GM19395 (cell line): ENCODE data around the gene NHLRC4.

Experiments
- ATAC-seq: cut with Tn5 transposase; IDR thresholded peaks from one replicate; pipeline ENCODE4 v1.9.1; 2021; ENCODE audit warnings: mild to moderate bottlenecking, moderate library complexity; ENCODE audit not compliant: unreplicated experiment

The NHLRC4 gene

DNA sequence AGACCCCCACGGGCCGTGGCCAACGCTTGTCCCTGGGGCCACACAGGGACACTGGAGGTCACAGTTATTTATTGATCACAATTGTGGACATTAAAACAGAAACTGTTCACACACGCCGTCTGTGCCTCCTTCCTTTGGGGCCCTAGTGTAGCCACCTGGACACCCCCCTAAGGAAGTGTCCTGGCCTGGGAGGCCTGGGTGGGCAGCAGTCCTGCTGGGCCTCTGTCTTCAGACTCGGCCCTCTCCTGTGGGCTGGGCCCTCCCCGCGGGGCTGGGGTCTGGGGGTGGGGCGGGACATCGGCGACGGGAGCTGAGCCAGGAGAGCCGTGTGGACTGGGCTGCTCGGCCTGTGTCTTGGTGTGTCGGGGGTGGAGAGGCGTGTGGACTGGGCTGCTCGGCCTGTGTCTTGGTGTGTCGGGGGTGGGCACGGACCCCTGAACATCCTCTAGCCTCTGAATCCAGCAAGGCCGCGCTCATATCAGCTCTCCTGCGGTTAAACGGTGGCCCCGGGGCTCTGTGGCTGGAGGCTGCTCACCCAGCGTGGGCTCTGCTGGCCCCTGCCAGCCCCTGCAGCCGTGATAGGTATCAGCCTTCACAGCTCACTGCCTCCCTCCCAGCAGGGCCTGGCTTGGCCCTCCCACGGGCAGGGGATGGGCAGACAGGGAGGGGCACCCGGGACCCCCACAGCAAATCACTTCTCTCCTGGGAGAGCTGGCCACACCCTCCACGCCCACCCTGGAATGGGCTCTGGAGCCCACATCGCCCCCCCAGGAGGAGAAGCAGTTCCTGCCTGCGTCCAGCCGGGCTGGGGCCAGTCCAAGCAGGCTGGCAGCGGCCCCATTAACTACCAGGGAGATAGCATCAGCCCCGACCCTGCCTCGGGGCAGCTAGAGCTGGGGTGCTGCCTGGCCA, 1.1 kb upstream of the NHLRC4 start:
- ATAC-seq, result no peak

DNA sequence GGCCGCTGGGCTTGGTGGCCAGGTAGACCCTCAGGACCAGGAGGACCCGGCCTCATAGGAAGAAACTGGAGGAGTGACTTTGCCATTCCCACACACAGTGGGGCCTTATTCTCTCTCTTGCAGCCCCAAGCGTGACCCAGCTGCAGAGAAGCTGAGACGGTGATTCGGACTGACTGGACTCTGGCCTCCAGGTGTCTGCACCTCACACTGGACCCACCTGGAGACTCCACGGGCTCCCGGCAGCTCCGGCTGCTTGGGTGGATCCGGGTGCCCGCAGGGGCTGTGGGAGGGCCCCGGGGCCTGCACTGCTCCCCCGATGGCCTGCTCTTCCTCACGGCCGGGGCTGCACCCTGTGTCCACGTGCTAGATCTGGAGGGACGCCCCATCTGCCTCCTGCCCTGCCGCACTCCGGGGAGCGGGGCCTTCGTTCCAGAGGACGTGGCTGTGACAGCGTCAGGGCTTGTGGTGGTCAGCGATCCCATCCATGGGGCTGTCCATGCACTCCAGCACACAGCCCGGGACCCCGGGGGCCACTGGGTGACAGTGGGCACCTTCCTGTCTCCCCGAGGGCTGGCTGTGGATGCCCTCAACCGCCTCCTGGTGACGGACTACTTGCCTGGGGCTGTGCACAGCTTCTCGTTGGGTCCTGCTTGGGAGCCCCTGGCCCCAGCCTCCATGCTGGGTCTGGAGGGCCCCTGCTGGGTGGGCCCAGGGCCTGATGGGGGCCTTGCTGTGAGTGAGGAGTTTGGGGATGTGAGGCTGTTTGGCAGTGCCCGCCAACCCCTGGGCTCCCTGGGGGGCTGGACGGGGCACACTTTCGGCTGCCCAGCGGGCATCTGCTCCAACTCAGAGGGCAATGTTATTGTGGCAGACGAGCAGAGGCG, 810 bp downstream of the NHLRC4 start:
- no peak for ATAC-seq

DNA sequence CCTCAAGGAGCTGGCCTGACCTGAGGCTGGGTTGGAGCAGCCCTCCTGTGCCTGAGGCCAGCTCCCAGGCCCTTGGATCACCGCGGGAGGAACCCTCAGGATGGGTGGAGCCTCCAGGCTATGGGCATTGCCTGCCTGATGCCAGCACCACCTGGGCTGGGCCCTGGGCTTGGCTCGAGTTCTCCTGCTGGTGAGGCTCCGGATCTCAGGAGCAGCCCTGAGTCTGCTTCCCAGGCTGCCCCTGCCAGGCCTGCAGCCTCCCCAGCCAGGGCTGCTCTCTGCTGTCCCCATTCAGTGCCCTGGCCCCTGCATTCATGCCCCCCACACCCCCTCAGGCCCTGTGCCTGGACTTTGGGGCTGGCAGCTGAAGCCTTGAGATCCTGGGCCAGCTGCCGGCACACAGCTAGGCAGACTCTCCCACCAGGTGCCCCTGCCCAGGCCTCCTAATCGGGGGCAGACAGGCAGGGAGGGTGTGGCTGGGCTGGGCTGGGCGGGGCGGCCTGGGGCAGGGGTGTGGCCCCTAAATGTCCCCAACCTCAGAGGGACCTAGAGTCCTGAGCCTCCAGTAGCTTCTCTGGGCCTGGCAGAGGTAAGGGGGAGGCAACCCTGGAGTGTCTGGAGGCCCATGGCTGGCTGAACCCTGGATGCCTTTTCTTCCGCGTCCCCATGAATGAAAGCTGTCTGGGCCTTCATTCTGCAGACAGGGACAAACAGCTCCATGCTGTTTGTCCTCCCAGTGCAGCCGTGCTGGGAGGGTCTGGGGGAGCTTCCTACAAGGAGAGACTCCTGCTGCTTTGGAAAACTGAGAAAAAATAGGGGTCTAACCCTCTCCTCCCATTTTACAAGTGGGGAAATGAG, 1.8 kb downstream of the NHLRC4 start:
- no peak for ATAC-seq

DNA sequence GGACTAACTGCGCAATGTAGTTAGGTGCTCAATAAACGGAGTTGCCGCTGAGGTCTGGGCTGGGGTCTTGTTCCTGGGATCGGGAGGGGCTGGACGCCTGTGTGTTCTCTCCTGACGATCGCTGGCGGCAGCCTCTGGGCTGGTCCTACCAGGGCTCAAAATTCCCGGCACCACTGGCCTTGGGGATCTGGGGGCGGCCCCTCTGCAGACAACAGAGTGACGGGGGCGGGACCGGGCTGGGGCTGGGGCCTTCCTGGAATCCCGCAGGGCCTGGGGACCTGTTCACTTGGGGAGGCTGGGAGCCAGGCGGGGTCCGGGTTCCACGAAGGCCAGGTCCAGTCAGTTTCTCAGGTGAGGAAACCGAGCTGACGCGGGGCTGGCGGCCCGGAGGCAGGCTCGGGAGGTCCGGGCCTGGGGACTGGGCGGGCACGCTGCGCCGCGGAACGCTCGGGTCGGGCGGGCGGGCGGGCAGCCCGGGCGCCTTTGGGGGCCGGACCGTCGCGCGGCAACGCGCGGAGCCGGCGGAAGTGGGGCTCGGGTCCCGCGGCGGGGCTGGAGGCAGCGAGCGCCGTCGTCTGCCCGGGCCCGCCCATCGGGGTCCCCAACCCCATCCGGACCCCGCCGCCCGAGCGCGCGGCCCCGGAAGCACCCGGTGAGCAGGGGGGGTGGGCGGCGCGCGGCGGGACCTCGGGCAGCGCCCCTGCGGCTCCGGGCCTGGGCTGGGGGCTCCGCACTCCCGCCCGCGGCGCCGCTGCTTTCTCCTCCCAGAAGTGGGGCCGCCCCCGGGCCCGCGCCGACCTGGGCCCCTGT, 2.8 kb downstream of the NHLRC4 start, which contains the start of gene PIGQ:
Gene PIGQ, plus strand, starts transcription at position 524 of the 810 bp plus-strand sequence. CDS start 4,107 bp downstream, outside the sequence.
- ATAC-seq, result no peak

DNA sequence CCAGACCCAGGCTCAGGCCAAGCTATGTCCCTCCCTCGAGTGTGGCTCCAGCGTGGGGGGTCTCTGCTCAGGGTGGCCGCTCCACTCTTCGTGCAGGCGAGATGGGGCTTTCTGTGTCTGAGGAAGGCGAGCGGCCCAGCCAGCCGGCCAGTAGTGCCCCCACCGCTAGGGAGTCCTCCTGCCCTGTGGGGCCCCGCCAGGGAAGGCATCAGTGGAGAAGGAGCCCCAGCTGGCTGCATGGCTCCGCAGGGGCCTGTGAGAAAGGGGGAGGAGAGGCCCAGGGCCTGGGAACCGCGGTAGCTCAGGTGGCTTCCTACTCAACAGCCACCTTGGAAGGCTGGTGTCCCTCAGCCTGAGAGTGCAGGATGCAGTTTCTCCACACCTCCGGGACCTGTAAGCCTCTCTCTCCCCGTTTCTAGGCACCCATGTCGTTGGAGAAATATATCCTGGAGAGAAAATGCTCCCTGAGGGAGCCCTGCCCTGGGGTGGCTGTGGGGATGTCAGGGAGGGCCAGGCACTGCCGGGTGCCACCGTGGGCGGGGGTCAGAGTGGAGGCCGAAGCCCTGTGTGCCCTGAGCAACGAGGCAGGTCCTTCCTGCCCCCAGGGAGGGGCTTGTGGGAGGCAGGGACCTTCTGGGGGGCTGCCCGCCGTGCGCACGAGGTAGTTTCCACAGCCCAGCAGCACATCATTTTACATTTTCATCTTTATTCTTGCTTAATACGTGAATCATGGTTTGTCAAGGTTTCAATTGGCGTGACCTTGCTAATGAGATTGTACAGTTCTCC, 6.3 kb downstream of the NHLRC4 start:
- ATAC-seq, result no peak

DNA sequence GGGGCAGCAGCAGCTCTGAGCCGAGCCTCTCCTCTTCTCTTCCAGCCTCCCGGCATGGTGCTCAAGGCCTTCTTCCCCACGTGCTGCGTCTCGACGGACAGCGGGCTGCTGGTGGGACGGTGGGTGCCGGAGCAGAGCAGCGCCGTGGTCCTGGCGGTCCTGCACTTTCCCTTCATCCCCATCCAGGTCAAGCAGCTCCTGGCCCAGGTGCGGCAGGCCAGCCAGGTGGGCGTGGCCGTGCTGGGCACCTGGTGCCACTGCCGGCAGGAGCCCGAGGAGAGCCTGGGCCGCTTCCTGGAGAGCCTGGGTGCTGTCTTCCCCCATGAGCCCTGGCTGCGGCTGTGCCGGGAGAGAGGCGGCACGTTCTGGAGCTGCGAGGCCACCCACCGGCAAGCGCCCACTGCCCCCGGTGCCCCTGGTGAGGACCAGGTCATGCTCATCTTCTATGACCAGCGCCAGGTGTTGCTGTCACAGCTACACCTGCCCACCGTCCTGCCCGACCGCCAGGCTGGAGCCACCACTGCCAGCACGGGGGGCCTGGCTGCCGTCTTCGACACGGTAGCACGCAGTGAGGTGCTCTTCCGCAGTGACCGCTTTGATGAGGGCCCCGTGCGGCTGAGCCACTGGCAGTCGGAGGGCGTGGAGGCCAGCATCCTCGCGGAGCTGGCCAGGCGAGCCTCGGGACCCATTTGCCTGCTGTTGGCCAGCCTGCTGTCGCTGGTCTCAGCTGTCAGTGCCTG, 7.4 kb downstream of the NHLRC4 start:
- ATAC-seq, result no peak

DNA sequence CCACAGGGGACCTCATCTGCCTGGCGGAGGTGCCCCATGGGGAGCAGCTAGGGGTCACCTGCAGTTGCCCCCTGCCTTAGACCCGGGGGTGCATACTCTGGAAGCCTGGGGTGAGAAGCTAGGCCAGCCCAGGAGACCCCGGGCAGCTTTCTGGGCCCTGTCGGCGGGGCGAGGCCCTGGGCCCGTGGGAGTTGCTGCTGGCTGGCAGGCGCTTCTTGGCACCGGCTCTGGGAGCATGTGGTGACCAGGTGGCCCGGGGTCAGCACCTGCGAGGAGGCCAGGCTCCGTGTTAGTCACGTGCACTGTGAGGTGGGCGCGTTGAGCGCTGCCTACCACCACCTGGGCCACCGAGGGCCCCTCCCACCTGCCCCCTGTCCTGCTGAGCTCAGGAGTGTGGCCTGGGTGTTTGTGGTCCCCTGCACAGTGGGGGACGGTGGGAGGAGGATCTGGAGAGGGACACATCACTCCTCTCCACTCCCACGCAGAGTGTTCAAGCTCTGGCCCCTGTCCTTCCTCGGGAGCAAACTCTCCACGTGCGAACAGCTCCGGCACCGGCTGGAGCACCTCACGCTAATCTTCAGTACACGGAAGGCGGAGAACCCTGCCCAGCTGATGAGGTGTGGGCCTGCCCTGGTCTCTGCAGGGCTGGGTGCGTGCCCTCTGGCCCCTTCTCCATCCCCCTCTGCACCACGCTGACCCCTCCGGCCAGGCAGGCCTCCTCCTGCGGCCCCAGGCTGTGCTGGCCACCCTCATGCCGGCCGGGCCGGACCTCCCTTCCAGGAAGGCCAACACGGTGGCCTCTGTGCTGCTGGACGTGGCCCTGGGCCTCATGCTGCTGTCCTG, 8.8 kb downstream of the NHLRC4 start:
- ATAC-seq, result no peak

DNA sequence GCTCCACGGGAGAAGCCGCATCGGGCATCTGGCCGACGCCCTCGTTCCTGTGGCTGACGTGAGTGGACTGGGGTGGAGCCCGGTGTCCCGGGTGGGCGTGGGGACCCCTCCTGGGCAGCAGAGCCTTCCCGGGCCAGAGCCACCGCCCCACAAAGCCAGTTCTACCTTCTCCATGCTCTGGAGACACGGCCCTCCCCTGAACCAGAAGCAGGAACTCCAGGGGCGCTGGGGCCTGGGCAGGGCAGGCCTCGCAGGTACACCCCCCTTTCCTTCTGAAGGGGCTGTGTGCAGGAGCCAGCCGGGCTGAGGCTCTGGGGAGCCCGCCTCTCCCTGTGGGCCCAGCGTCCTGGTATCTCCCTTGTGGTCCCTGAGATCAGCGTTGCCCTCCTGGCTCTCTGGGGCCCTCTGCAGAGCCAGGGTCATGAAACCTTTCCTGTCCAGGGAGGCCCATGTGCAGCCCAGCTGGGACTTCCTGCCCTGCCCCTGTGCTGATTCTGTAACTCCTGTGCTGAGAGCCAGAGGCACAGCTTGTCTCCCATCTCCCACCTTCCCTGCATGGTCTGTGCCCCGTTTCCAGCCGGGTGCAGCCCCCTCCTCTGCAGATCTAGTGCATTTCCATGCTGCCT, 9.5 kb downstream of the NHLRC4 start:
- no peak for ATAC-seq

DNA sequence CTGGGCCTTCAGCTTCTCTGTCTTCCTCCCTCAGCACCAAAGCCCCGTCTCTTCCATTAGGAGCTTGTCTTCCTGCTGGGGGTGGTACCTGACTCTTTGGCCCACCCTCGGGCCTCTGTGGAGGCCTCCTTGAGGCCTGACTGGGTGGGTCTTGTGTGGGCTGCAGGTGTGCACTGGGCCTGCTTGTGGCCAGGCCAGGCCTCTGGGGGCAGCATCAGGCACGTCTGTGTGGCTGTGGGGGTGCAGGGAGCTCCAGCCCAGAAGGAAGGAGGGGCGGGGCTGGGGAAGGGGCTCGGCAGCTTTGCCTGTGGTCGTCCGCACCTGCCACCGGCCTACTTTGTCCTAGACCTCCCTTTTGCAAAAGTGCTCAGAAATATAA, 10.0 kb downstream of the NHLRC4 start:
- ATAC-seq, result no peak

DNA sequence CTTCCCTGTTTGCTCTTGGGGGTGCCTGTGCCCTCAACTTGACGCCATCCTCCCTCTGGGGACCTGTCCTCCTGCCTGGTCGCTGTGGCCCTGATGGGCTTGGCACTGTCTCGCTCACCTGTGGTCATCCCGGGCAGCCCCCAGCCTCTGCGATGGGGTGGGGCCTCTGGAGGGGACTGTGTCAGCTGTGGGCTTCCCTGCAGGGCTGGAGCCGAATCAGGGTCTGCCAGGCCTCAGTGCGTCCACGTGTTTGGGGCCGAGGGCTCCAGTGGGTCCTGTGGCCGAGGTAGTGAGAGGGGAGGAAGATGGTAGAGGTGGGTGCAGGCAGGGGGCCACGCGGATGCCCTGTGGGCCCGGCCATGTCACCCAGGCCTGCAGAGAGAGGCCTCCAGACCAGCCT, 11.0 kb downstream of the NHLRC4 start:
- ATAC-seq, result no peak

DNA sequence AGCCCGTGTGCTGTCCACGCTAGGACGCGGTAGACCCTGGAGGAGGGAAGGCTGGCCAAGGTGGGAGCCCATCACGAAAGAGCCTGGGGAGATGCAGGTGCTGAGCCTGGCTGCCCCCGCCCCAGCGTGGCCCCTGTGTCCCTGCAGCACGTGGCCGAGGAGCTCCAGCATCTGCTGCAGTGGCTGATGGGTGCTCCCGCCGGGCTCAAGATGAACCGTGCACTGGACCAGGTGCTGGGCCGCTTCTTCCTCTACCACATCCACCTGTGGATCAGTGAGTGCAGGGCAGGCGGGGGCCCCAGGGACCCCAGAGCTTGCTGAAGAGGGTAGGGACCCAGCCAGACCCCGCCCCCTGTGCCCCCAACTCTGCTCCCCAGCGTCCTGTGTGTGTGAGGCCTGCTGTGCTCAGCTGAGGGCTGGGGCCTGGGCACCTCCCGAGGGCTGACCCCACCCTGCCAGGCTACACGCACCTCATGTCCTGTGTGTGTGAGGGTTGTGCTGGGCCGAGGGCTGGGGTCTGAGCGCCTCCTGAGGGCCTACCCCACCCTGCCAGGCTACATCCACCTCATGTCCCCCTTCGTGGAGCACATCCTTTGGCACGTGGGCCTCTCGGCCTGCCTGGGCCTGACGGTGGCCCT, 11.5 kb downstream of the NHLRC4 start:
- no peak for ATAC-seq

DNA sequence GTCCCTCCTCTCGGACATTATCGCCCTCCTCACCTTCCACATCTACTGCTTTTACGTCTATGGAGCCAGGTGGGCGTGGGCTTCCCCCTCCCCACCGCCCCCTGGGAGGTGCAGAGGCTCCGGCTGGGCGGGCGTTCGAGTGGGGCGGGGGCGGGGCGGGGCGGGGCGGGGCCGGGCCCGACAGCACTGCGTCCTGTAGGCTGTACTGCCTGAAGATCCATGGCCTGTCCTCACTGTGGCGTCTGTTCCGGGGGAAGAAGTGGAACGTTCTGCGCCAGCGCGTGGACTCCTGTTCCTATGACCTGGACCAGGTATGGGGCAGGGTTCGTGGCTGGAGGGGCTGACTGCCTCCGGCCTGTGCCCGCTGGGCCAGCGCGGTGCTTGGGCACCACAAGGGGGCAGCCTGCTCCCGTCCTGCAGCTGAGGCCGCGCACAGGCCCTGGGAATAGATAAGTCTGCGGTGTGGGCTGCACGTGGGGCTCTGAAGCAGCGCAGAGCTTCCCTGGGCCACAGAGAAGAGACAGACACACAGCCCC, 12.1 kb downstream of the NHLRC4 start:
- no peak for ATAC-seq

DNA sequence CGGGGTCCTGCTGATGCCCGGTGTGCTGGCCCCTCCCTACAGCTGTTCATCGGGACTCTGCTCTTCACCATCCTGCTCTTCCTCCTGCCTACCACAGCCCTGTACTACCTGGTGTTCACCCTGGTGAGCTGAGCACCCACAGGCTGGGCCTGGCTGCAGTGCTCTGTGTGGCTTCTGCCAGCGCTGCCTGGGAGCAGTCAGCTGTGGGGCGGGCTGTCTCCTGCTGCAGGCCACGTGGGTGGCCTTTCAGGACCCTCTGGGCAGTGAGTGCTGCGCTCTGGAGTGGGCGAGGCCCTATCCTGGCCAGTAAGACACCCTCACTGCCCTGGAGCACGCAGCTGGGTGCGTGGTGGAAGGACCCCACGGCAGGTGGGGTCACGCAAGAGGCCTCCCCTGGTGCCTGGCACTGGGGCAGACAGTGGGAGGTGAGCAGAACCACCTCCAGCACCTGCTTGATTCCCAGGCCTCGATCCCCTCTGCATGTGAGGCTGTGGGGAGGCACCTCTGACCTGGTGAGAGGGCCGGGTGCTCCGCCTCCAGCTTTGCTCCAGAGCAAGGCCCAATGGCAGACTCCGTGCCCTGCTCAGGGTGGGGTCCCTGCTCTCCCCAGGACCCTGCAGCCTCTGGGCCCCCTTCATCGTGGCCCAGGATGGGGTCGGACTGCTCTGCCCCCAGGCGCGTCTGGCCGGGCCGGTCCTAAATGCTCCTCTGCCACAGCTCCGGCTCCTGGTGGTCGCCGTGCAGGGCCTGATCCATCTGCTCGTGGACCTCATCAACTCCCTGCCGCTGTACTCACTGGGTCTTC, 13.5 kb downstream of the NHLRC4 start:
- no peak for ATAC-seq

DNA sequence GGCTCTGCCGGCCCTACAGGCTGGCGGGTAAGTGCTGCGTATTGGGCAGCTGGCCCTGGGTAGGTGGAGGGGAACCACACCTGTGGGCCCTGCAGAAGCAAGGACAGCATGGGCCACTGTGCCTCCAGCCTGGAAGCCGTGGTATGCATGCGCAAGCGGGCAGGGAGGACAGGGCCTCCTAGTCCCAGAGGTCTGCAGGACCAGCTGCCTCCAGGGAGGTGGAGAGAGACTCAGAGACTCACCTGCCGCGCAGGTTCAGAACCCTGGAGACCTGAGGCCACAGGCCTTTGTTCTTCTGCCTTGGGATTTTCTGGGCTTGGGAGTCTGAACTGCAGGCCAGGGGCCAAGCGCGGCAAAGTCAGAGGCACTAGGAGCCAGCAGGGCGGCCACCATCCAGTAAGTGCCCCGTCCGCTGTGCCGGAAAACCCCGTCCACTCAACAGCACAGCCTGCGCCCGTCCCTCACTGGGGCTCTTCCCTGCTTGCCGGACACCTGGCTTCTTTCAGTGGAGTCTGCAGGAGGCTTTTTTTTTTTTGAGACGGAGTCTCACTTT, 14.2 kb downstream of the NHLRC4 start:
- ATAC-seq, result no peak

DNA sequence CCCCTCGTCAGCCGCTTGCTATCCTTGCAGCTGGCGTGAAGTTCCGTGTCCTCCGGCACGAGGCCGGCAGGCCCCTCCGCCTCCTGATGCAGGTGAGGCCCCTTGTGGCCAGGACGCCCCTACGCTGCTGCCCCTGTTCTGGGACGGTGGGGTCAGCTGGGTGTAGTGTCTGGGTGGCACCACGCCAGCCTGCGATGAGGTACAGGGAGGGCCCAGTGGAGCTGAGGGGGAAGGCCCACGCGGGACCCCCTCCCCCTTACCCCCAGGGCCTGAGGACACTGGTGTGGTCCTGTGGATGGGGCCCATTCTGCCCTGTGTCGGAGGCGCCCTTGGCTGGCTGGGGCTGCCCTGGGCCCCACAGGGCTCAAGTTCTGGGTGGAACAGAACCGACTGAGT, 15.4 kb downstream of the NHLRC4 start:
- ATAC-seq, result no peak
